GDM1 (cell line): ENCODE results near the gene CPD.
"Not testable (repeated sequence)": the region's sequence is repeated elsewhere in the genome, so short reads cannot be mapped to it uniquely, and the experiment has no call there.

Source experiments
- DNase-seq: peaks from one replicate; lab custom pipeline; 2025; lab: John Stamatoyannopoulos, UW

CPD gene

DNA sequence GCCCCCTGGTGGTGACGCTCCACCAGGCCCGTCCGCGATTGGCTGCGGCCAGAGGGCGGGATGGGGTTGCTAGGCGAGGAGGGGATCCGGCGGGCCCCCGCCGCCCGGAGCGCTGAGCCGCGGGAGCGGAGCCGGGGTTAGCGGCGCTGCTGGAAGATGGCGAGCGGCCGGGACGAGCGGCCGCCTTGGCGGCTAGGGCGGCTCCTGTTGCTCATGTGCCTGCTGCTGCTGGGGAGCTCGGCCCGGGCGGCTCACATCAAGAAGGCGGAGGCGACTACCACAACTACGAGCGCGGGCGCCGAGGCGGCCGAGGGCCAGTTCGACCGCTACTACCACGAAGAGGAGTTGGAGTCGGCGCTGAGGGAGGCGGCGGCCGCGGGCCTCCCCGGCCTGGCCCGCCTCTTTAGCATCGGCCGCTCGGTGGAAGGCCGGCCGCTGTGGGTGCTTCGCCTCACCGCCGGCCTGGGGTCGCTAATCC, at the start of gene CPD:
TSS of gene CPD (plus strand) at position 103 of the 478 bp plus-strand sequence. CDS start at position 157, 54 bp downstream.
- DNase-seq = peak; percentile 91

DNA sequence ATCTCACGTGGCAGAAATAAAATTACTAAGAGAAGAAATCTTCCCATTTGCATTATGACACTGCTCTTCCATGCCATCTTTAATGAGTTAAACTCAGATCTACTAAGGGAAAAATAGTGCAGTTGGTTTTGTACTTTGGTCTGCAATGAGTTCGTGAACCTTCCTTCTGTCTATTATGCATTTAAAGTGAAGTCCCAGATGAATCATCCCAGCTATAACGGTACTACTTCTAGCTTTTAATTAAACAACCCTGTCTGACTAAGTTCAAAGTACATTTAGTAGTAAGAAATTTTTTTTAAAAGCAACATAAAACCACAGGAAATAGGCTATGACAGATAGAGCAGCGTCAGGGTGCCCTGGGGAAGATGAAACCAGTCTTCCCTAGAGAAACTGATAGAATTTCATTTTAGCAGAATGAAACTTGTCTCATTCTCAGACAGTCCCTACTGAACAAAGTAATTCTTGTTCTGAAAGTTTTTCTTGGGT, 46.6 kb upstream of the CPD start:
- DNase-seq = peak; percentile 11

DNA sequence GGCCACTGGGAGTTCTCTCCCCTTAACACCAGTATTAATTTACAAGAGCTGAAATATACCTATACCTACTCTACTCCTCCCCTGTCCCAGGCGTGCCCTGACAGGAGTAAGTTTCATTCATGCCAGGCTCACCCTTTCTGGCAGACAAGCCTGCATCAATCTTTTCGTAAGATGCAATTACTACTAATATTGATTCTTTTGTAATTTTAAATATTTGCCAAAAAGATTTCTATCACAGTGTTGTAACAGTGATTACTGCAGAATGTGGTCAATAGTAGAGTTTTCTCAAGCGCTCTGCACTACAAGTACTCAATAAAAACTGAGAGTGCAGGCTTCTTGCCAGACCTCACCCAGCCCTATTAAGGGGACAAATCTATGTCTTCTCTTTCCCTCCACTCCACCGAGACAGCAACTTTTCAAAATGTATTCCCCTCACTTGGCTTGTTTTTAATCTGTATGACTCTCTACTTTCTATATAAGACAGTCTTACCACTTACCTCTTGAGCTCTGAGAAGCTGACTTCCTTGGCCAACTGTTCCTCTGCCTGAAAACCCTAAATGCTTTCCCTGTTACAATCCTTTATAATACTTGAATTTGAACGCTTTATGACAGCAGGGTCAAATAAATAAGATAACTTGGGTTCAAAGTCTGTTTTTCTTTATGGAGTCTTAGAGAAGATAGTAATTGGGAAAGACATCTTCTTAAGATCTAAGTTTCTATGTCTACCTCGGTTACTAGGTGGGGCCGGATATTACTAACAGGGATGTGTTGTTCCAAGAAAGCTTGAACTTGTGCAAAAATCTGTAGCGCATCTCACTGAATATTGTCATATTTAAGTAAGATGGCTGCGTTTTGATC, 45.0 kb upstream of the CPD start, which contains the start of gene TMIGD1:
TSS of gene TMIGD1 (minus strand) at position 555 of the 858 bp plus-strand sequence. CDS start 1,924 bp downstream, outside the sequence.
- DNase-seq = no peak

DNA sequence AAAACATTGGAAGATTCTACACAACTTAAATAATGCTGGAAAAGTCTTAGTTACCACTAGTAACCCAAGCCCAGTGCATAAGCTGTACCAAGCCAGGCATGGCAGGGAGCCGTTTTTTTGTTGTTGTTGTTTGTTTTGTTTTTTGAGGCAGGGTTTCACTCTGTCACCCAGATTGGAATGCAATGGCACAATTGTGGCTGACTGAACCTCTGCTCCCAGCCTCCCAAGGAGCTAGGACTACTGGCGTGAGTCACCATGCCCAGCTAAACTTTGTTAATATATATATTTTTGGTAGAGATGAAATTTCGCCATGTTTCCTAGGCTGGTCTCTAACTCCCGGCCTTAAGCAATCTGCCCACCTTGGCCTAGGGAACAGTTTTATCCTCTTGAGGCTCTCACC, 44.3 kb upstream of the CPD start:
- DNase-seq = no peak

DNA sequence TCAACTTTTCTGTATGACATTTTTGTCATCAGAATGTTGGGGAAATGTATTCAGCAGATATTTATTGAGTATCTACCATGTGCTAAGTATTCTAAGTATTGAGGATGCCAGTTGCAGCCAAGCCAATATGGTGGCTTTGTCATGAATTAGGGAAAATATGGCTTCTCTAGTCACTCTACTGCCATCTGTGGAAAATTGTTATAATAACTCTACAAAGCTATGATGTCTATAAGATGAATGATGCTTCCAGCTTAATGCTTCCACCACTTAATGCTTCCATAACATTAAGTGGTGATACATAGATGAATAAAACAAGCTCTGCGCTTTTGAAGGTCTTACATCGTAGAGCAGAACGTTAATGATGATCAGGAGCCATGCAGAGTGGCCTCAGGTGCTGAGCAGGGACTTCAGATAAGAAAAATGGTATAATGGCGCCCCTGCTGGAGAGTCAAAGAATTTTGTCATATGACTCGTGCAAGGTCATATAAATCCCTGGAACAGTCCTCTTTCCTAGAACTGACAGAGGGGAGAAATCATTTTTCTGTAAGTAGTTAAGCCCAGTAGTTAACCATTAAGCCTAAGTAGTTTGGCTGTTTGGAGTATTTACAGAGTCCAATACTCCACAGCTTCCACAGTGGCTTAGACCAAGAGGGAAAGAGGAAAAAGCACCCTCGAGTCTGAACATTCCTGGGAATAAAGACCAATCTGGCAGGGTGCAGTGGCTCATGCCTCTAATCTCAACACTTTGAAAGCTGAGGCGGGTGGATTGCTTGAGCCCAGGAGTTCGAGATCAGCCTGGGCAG, 42.2 kb upstream of the CPD start:
- DNase-seq = peak; percentile 59

DNA sequence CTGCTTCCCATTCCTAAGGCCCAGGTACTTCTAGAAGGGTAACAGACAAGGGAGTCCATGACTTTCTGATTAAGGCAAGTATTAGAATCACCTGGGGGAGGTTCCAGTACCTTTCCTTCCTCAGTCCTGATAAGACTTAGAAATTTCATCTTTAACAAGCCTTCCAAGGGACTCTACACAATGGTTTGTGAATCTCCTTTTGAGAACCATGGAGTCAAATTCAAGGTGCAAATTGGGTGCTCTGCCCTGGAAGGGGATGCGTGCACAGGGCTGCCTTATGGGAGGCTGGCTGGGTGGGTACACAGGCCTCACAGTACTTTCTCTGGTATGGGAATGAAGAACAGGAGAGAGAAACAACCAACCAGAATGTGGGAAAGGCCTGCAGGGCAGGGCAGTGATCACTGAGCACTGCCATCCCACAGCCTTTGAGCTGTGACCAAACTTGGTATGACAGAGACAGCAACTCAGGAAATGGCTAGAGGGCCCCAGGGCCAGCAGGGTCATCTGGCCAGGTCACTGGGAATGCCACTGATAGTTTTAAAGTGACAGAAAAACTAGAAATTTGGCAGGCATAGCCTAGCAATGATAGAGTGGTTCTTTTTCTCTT, 41.2 kb upstream of the CPD start:
- no peak for DNase-seq

DNA sequence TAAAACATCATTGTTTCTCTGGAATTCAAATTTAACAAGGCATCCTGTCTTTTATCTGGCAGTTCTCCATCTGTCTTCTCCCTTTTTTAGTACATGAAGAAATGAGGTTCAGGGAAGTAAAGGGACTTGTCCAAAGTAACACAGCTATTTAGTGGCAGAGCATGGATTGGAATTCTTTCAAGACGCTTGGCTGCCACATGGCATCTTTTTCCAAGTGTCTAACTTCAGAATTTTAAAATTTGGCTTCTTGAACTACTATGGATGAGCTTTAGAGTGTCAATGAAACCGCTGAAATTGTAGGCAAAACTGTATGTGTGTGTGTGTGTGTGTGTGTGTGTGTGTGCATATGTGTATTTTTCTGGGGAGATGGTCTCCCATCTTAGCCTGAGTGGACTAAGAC, 39.6 kb upstream of the CPD start:
- DNase-seq = no peak

DNA sequence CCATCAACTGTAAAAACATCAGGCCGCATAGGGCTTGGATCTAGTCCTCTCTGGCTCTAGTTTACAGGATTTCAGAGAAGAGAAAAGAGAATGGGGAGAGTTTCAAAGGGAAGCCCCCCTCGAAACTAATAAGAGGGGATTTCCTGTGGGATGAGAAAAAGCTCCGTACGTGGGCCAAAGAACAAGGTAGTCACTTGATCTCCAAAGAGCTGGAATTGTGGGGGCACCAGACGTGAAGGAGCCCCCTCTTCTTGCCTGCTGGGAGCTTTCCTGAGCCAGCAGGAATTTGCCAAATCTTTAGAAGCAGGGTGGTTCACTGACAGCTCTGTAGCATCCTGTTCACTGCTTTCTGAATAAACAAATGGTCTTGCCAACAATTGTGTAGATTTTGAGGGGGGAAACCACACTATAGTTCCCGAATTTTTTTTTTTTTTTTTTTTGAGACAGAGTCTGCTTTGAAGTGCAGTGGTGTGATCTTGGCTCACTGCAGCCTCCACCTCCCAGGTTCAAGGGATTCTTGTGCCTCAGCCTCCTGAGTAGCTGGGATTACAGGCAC, 37.8 kb upstream of the CPD start:
- no peak for DNase-seq

DNA sequence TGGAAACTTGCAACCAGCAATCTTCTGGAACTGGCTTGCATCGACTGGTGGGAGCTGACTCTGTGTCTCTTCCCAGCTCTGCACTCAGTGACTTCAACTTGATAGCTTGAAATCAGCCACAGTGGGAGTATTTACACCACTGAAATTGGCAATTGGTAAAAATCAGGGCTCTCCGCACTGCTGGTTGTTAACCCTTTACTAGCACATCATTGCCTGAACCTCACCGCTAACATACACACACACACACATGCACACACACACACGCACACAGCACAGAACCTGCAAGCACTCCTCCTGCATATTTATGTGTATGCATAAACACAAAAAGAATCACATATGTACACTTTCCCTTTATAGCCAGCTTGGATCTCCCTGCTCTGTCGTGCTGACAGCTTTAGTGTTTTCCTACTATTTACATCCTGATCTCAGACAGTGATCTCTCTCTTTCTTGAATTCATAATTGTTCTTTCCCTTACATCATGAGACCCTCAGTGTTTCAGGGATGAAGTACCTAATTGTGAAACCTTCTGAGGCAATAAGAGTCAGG, 37.0 kb upstream of the CPD start:
- DNase-seq = no peak

DNA sequence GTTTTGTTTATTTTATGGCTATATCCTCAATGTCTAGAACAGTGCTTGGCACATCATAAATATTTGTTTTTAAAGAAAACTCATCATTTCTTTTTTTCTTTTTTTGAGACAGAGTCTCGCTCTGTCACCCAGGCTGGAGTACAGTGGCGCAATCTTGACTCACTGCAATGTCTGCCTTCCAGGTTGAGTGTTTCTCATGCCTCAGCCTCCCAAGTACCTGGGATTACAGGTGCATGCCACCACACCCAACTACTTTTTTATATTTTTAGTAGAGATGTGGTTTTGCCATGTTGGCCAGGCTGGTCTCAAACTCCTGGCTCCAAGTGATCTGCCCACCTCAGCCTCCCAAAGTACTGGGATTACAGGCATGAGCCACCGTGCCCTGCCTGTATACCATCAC, 35.5 kb upstream of the CPD start:
- DNase-seq = not testable (repeated sequence)

DNA sequence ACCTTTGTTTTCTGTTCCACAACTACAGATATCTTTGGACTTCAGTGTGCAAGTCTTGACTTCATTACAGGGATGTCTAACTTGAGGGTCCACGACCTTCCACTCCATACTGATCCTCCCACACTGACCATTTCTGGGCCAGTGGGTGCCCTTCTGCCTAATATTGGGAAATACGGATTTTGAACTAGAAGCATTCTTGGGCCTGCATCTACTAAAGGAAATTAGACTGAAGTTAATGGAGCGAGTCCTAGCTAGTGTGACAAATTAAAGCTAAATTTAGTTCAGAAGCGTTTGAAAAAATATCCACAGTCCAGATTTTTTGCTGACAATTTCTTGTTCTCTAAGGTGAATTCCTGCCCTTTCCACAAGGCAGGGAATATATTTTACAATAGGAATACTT, 34.9 kb upstream of the CPD start:
- DNase-seq = no peak

DNA sequence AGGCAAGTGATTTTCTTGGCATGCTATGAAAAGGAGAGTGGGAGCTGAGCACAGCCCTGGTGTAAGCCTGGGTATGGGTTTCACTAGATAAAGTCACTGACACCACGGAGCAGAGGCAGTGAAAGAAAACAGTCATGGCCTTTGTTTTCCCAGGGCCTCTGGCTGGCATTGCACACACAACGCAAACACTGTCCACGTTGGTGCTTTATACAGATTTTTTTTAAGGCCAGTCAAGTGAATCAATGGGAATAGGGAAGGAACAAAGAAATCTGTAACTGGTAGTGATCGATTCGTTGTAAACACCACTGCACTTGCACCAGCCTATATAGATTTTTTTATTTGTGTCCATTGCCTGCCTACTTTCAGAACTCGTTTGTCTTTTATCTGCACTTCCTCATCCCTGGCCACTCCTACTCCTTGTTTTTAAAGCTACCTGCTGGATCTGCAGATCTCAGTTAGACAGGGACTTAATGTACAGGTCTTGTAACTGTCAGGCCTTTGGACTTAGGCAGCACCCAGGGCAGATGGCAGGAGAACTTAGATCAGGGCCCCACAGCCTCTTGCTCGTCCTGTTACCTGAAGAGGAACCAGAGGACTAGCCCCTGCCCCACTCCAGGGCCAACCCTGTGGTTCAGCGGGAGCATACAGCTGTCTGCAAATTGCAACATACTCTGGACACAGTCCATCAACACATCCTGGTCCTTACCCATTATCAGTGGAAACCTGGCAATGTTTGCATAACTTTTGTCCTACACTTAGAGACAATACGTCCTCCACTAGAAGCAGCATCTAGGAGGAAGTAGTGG, 34.2 kb upstream of the CPD start:
- DNase-seq = peak; percentile 7

DNA sequence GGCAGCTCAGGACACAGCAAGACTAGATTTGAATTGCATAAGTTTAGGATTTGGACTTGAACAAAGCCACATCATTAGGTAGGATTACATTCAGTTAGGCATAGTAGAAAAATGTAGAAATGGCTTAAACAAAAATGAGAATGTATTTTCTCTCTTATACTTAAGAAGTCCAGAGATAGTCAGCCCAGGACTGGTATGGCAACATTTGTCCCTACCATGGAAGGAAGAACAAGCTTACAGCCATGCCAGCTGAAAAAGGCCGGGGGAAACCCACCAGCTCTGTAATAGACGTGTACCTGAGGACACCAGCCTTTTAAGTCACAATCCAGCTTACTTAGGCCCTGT, 33.7 kb upstream of the CPD start:
- DNase-seq = no peak

DNA sequence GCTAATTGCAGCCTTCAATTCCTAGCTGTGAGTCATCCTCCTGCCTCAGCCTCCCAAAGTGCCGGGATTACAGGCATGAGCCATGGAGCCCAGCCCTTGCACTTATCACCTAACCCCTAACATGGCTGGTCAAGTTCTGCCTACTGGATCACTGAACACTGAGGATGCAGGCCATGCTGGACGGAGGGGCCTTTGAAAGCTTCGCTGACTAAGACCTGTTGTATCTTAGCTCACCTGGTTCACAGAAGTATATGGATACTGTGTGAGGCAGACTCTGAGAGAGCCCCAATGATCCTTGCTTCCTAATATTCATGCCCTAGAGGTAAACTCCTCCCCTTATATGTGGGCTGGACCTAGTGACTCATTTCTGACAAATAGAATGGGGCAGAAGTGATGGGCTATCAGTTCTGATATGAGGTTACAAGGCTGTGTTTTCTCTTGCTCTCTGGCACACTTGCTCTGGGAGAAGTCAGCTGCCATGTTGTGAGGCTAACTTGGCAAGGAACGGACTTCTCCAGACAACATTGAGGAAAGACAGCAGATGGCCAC, 33.1 kb upstream of the CPD start:
- no peak for DNase-seq

DNA sequence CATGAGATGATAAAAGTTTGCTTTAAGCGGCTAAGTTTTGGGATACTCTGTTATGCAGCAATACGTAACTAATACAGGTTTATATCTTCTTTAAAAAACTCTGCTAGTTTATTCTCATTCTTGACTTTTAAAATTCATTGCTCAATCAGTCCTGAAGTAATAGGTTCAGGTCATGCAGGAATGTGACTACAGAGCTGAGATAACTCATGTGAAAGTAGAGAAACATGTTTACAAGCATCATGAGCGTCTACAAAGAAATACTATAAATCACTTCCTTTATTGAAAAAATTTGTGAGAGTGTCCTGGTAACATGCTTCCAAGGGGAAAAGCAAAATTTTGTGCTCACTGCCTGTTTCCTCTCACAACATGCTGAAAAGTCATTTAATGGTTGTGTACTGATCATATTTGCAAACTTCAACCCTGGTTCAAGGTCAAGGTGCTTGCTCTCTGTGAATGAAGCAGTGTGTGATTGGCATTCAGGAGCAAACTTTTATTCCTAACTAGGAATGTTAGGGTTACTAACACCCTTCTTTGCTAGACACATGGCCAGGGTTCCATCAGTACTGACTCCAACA, 32.4 kb upstream of the CPD start:
- no peak for DNase-seq

DNA sequence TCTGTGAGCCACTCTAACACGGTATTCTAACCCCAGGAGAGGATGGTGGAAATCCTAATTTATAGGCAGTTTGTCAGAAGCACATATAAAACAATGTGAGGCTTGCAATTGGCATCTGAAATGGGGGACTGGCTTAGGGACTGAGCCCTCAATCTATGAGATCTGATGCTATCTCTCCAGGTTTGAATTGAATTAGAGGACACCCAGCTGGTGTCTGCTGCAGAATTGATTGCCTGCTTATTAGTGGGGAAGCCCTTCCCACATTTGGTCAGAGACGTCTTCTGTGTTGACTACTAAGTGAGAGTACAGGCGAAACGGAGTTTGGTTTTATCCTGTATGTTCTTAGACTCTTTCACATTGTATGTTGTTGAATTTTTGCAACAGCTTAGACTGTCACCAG, 31.2 kb upstream of the CPD start:
- DNase-seq = no peak

DNA sequence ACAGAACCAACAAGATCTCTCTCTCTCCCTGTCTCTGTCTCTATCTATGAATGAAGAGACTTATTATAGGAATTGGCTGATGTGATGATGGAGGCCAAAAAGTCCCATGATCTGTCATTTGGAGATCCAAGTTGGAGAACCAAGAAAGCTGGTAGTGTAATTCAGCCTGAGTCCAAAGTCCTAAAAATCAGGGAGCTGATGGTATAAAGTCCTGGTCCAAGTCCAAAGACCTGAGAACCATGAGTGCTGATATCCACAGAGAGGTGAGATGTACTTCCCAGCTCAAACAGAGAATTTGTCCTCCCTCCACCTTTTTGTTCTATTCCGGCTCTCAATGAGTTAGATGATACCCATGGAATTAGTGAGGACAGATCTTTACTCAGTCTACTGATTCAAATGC, 29.5 kb upstream of the CPD start:
- DNase-seq = no peak

DNA sequence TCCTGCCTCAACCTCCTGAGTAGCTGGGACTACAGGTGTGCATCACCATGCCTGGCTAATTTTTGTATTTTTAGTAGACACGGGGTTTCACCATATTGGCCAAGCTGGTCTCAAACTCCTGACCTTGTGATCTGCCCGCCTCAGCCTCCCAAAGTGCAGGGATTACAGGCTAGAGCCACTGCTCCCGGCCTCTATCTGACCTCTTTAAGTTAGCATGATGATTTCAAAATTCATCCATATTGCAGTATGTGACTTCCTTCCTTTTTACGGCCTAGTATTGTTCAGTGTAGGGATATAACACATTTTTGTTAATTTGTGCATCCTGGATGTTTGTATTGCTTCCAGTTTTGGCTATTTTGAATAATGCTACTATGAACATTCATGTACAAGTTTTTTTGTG, 27.5 kb upstream of the CPD start:
- not testable (repeated sequence) for DNase-seq

DNA sequence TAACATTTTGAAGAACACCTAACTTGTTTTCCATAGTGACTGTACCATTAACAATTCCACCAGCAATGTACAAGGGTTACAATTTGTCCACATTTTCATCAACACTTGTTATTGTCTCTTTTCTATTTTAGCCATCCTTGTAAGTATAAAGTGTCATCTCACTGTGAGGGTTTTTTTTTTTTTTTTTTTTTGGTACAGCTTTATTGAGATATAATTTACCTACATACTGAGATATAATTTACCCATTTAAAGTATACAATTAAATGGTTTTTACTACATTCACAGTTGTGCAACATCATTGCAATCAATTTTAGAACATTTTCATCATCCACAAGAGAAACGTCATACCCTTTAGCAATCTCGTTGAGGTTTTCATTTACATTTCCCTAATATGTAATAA, 27.0 kb upstream of the CPD start:
- DNase-seq = no peak

DNA sequence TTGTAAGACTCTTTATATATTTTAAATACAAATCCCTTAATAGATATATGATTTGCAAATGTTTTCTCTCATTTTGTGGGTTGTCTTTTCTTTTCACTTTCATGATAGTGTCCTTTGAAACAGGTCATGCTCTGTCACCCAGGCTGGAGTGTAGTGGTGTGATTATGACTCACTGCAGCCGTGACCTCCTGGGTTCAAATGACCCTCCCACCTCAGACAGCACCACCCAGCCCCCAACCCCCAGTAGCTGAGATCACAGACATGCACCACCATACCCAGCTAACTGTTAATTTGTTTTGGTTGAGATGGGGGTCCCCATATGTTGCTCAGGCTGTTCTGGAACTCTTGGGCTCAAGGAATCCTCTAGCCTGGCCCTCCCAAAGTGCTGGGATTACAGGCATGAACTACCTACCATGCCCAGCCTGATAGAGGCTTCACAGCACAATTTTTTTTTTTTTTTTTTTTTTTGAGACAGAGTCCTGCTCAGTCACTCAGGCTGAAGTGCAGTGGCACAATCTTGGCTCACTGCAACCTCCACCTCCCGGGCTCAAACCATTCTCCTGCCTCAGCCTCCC, 26.4 kb upstream of the CPD start:
- no peak for DNase-seq
